CD4-positive, CD25-positive, alpha-beta regulatory T cell (primary cell): ENCODE measurements around the gene HINT1. TPM values are rescaled to one million over a fixed set of nuclear protein-coding genes. Genes with fewer than 3 reads are reported as not detected.
"Not testable (repeated sequence)": the region's sequence is repeated elsewhere in the genome, so short reads cannot be mapped to it uniquely, and the experiment has no call there.

Source experiments
- ATAC-seq, 2 donors: fragments of 150-1000 bp; cut with Tn5 transposase; one replicate each; pipeline ENCODE4 v1.10.0; 2021; ENCODE audit warnings: low read depth in 2 of 2, moderate number of reproducible peaks in 2 of 2, moderate library complexity in 1 of 2
- DNase-seq, 3 donors: peaks; one replicate each; pipeline versions ENCODE4 v3.0.0 to v3.0.0-alpha.2; 2012 to 2022; ENCODE audit warnings: mixed read lengths in 1 of 3
- H3K27ac ChIP-seq: one replicate; pipeline ENCODE4 v1.7.0; 2013; ENCODE audit warnings: mild to moderate bottlenecking, low read length; ENCODE audit not compliant: insufficient read depth, poor library complexity, severe bottlenecking
- H3K27me3 ChIP-seq: one replicate; pipeline ENCODE4 v1.7.0; 2013; ENCODE audit warnings: low read length; ENCODE audit not compliant: control insufficient read depth, insufficient read depth
- H3K36me3 ChIP-seq: one replicate; pipeline ENCODE4 v1.7.0; 2013; ENCODE audit warnings: mild to moderate bottlenecking, low read length, moderate library complexity; ENCODE audit not compliant: control insufficient read depth, insufficient read depth
- H3K4me1 ChIP-seq: 2 replicates; pipeline ENCODE4 v1.7.0; 2013; ENCODE audit warnings: mild to moderate bottlenecking, low read length; ENCODE audit not compliant: insufficient read depth, control insufficient read depth, poor library complexity, severe bottlenecking
- H3K4me3 ChIP-seq: one replicate; pipeline ENCODE4 v1.7.0; 2013; ENCODE audit warnings: low read depth, mild to moderate bottlenecking, low read length, moderate library complexity
- H3K9me3 ChIP-seq, 2 experiments: 1 replicate in 1 of 2; 2 replicates in 1 of 2; pipeline ENCODE4 v1.7.0; 2013; ENCODE audit warnings: low read length in 2 of 2, mild to moderate bottlenecking in 1 of 2, moderate library complexity in 1 of 2; ENCODE audit not compliant: control insufficient read depth in 2 of 2
- H3K27ac Mint-ChIP-seq, 3 donors: one replicate each; pipeline ENCODE4 v1.8.0; 2020 to 2022; ENCODE audit warnings: mild to moderate bottlenecking in 3 of 3, mixed read lengths in 3 of 3, moderate library complexity in 2 of 3
- H3K27me3 Mint-ChIP-seq: one replicate; pipeline ENCODE4 v1.8.0; 2022; ENCODE audit warnings: mild to moderate bottlenecking, mixed read lengths
- H3K36me3 Mint-ChIP-seq: one replicate; pipeline ENCODE4 v1.8.0; 2020; ENCODE audit warnings: mixed read lengths
- H3K4me1 Mint-ChIP-seq, 4 donors: one replicate each; pipeline ENCODE4 v1.8.0; 2020 to 2022; ENCODE audit warnings: mixed read lengths in 4 of 4, mild to moderate bottlenecking in 1 of 4
- H3K4me3 Mint-ChIP-seq, 4 donors: one replicate each; pipeline ENCODE4 v1.8.0; 2020 to 2022; ENCODE audit warnings: mild to moderate bottlenecking in 4 of 4, mixed read lengths in 4 of 4, moderate library complexity in 3 of 4
- H3K9me3 Mint-ChIP-seq, 7 donors: one replicate each; pipeline ENCODE4 v1.8.0; 2020 to 2022; ENCODE audit warnings: mixed read lengths in 7 of 7, mild to moderate bottlenecking in 3 of 7, moderate library complexity in 2 of 7
- polyA plus RNA-seq, 4 donors: library from polyadenylated mRNA; unstranded; fragments of 300-500 nt; fragmentation: Illumina TruSeq; gene quantifications; one replicate each; pipeline ENCODE4 v1.2.3, GENCODE V29; 2021
- total RNA-seq: library from RNA; stranded (reverse); gene quantifications from one replicate; pipeline ENCODE4 v1.2.3, GENCODE V29; 2022

The HINT1 gene
- total and polyA plus RNA-seq, 5 donors from 2014 or later, result 222 to 440 (median 392) TPM

GRCh38 chr5:131193897-131194296, 28.8 kb upstream of the HINT1 start:
- not testable (repeated sequence) for H3K27me3 Mint-ChIP-seq, H3K9me3 ChIP-seq, H3K4me1 ChIP-seq, H3K27me3 ChIP-seq, H3K4me3 Mint-ChIP-seq, H3K9me3 Mint-ChIP-seq, DNase-seq, H3K27ac Mint-ChIP-seq, H3K27ac ChIP-seq, H3K36me3 ChIP-seq, ATAC-seq, H3K4me3 ChIP-seq
- Mint-ChIP-seq H3K36me3 (peaks cover 23% of the 10 kb centered on the region), H3K4me1 (peaks cover 4 to 13% (median 7%) of the 10 kb centered on the region in 4 donors)

- H3K27ac Mint-ChIP-seq, result no peak overlapping the region
- no peak overlapping the region for H3K4me3 Mint-ChIP-seq
- no peaks in the 10 kb centered on the region for H3K27me3 Mint-ChIP-seq
- Histone ChIP-seq H3K4me1 (no peaks in the 10 kb centered on the region), H3K4me3 (no peak overlapping the region), H3K27me3 (no peaks in the 10 kb centered on the region), H3K9me3 (no peaks in the 10 kb centered on the region), H3K36me3 (no peaks in the 10 kb centered on the region), H3K27ac (no peak overlapping the region)
- peaks cover 26% of the 10 kb centered on the region for H3K36me3 Mint-ChIP-seq
- ATAC-seq (no peak), DNase-seq (no peak)
- peaks cover 4 to 11% (median 6%) of the 10 kb centered on the region in 4 donors for H3K4me1 Mint-ChIP-seq
- no peaks in the 10 kb centered on the region for H3K9me3 Mint-ChIP-seq
These were observed 28.1 kb upstream of the HINT1 start for GRCh38 chr5:131193106-131193505.

- H3K27me3 Mint-ChIP-seq, result no peaks in the 10 kb centered on the region
- ATAC-seq, result no peak
- peaks cover 4 to 7% (median 5%) of the 10 kb centered on the region in 4 donors for H3K4me1 Mint-ChIP-seq
These were observed 21.7 kb upstream of the HINT1 start for GRCh38 chr5:131186561-131187256.

GRCh38 chr5:131185523-131186104, 20.6 kb upstream of the HINT1 start:
- no peaks in the 10 kb centered on the region for H3K27me3 Mint-ChIP-seq

More at GRCh38 chr5:131186561-131187256, 21.7 kb upstream of the HINT1 start:
- Histone ChIP-seq H3K36me3 (peaks cover 3% of the 10 kb centered on the region), H3K4me3 (no peak overlapping the region), H3K9me3 (no peaks in the 10 kb centered on the region), H3K27ac (no peak overlapping the region), H3K4me1 (peaks cover 5% of the 10 kb centered on the region), H3K27me3 (no peaks in the 10 kb centered on the region)
- no peak overlapping the region for H3K27ac Mint-ChIP-seq
- no peak overlapping the region for H3K4me3 Mint-ChIP-seq
- no peak for DNase-seq
- peaks cover 29% of the 10 kb centered on the region for H3K36me3 Mint-ChIP-seq
- H3K9me3 Mint-ChIP-seq, result no peaks in the 10 kb centered on the region

GRCh38 chr5:131182839-131183238, 17.8 kb upstream of the HINT1 start:
- DNase-seq, result peak in 1 of 3 donors; percentile 16
- no peaks in the 10 kb centered on the region for H3K27me3 Mint-ChIP-seq
- no peak overlapping the region for H3K4me3 Mint-ChIP-seq
- no peak overlapping the region for H3K27ac Mint-ChIP-seq
- H3K27ac ChIP-seq, result no peak overlapping the region
- H3K27me3 ChIP-seq, result no peaks in the 10 kb centered on the region
- H3K4me1 ChIP-seq, result peaks cover 5% of the 10 kb centered on the region
- no peaks in the 10 kb centered on the region for H3K9me3 ChIP-seq
- H3K36me3 Mint-ChIP-seq, result peaks cover 17% of the 10 kb centered on the region
- no peak overlapping the region for H3K4me3 ChIP-seq
- no peaks in the 10 kb centered on the region for H3K9me3 Mint-ChIP-seq
- peaks cover 3% of the 10 kb centered on the region for H3K36me3 ChIP-seq
- ATAC-seq, result no peak
- H3K4me1 Mint-ChIP-seq, result peaks cover 6 to 12% (median 9%) of the 10 kb centered on the region in 4 donors

More at GRCh38 chr5:131185523-131186104, 20.6 kb upstream of the HINT1 start:
- no peak overlapping the region for H3K27ac Mint-ChIP-seq
- Histone ChIP-seq H3K4me1 (peaks cover 5% of the 10 kb centered on the region), H3K27ac (no peak overlapping the region), H3K27me3 (no peaks in the 10 kb centered on the region), H3K9me3 (no peaks in the 10 kb centered on the region), H3K4me3 (no peak overlapping the region), H3K36me3 (peaks cover 3% of the 10 kb centered on the region)
- DNase-seq (peak in 1 of 3 donors; percentile 49), ATAC-seq (no peak)
- H3K4me3 Mint-ChIP-seq, result no peak overlapping the region
- peaks cover 29% of the 10 kb centered on the region for H3K36me3 Mint-ChIP-seq
- peaks cover 0 to 7% (median 4%) of the 10 kb centered on the region in 4 donors for H3K4me1 Mint-ChIP-seq
- H3K9me3 Mint-ChIP-seq, result no peaks in the 10 kb centered on the region

DNA sequence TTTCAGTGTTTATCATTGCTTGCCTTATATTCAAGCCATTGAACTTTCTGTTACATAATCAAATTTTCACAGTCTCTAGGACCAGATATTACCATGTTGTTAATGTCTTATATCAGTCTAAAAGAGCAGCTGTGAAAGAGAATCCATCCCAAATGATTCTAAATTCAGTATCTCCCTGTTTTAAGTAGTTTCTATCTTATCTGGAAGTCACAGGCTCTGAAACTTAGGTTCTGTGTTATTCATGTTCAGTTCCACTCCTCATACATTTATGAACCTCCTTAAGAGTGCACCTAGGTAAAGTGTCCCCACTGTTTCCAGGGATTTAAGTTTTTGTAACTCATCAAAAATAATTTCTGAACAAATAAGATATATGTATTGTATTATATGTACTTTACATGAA, 15.4 kb upstream of the HINT1 start:
- H3K27ac Mint-ChIP-seq, result no peak overlapping the region
- H3K36me3 Mint-ChIP-seq, result peaks cover 20% of the 10 kb centered on the region
- H3K9me3 Mint-ChIP-seq, result no peaks in the 10 kb centered on the region
- Histone ChIP-seq H3K4me1 (peaks cover 3% of the 10 kb centered on the region), H3K9me3 (no peaks in the 10 kb centered on the region), H3K4me3 (no peak overlapping the region), H3K27ac (no peak overlapping the region), H3K36me3 (no peaks in the 10 kb centered on the region), H3K27me3 (no peaks in the 10 kb centered on the region)
- no peak for DNase-seq
- H3K4me1 Mint-ChIP-seq, result peaks cover 17 to 24% (median 20%) of the 10 kb centered on the region in 4 donors
- H3K4me3 Mint-ChIP-seq, result no peak overlapping the region
- ATAC-seq, result no peak
- H3K27me3 Mint-ChIP-seq, result no peaks in the 10 kb centered on the region

- H3K36me3 ChIP-seq, result no peaks in the 10 kb centered on the region
- peak overlapping the region; percentile 38 to 98 (median 95) for H3K27ac Mint-ChIP-seq
- peak overlapping the region; percentile 90 to 99 (median 97) for H3K4me3 Mint-ChIP-seq
- no peaks in the 10 kb centered on the region for H3K9me3 ChIP-seq
- no peaks in the 10 kb centered on the region for H3K27me3 ChIP-seq
- peaks cover 3% of the 10 kb centered on the region for H3K36me3 Mint-ChIP-seq
- H3K27me3 Mint-ChIP-seq, result no peaks in the 10 kb centered on the region
- peaks cover 5 to 49% (median 38%) of the 10 kb centered on the region in 4 donors for H3K4me1 Mint-ChIP-seq
- peak overlapping the region; percentile 86 for H3K27ac ChIP-seq
- DNase-seq, result peak in 2 of 3 donors; percentile 20 to 51
- no peaks in the 10 kb centered on the region for H3K9me3 Mint-ChIP-seq
- H3K4me3 ChIP-seq, result peak overlapping the region; percentile 94
- peaks cover 17% of the 10 kb centered on the region for H3K4me1 ChIP-seq
- no peak for ATAC-seq
These were observed 6.3 kb upstream of the HINT1 start for GRCh38 chr5:131171276-131171810.
